Measurements from ENCODE around the gene PTPN18. TPM values are rescaled to one million over a fixed set of nuclear protein-coding genes. Genes with fewer than 3 reads are reported as not detected.
A peak's percentile ranks its signal among the peaks of the same experiment; 100 is the strongest.

PTPN18 gene
- total RNA-seq, 1 experiment from 2014 or later: 34.4 TPM

GRCh38 chr2:130373808-130374365, 18.0 kb downstream of the PTPN18 start:
- peaks cover 23% of the 10 kb centered on the region for H3K36me3 Mint-ChIP-seq (ENCODE audit: insufficient read depth, unreplicated experiment)
- POLR2A ChIA-PET: interaction anchor here (0.9 to 1.5 kb wide), 4 partner anchors 11 to 32 kb away, joined by 3 to 14 read pairs (median 4); partner anchors contain the start of genes IMP4 and PTPN18
- peaks cover 28% of the 10 kb centered on the region for H3K4me1 Mint-ChIP-seq (ENCODE audit: insufficient read depth, unreplicated experiment)
- CTCF ChIA-PET: interaction anchor here (0.6 to 1.7 kb wide), 7 partner anchors 11 to 656 kb away, joined by 3 to 8 read pairs (median 4); partner anchors contain the start of gene IMP4
- intact Hi-C loops (cut with micrococcal nuclease): no loop called here
- no peak for DNase-seq (ENCODE audit: unreplicated experiment)
- H3K9me3 Mint-ChIP-seq (ENCODE audit: unreplicated experiment): no peaks in the 10 kb centered on the region
- H3K4me3 Mint-ChIP-seq (ENCODE audit: unreplicated experiment): peak overlapping the region; percentile 89
- no peaks in the 10 kb centered on the region for H3K27me3 Mint-ChIP-seq (ENCODE audit: insufficient read depth, unreplicated experiment)
- no TSS peak for BruUV-seq (replicated peaks)
- TF ChIP-seq, protein P1, sequence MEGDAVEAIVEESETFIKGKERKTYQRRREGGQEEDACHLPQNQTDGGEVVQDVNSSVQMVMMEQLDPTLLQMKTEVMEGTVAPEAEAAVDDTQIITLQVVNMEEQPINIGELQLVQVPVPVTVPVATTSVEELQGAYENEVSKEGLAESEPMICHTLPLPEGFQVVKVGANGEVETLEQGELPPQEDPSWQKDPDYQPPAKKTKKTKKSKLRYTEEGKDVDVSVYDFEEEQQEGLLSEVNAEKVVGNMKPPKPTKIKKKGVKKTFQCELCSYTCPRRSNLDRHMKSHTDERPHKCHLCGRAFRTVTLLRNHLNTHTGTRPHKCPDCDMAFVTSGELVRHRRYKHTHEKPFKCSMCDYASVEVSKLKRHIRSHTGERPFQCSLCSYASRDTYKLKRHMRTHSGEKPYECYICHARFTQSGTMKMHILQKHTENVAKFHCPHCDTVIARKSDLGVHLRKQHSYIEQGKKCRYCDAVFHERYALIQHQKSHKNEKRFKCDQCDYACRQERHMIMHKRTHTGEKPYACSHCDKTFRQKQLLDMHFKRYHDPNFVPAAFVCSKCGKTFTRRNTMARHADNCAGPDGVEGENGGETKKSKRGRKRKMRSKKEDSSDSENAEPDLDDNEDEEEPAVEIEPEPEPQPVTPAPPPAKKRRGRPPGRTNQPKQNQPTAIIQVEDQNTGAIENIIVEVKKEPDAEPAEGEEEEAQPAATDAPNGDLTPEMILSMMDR (IDR thresholded peaks at IDR 0.05; ENCODE audit: unreplicated experiment): no peak
- peak overlapping the region; percentile 42 for H3K27ac Mint-ChIP-seq (ENCODE audit: low read depth, unreplicated experiment)

- intact Hi-C loops (cut with micrococcal nuclease): no loop called here
- no peak overlapping the region for H3K27ac Mint-ChIP-seq (ENCODE audit: low read depth, unreplicated experiment)
- TF ChIP-seq, protein P1 (IDR thresholded peaks at IDR 0.05; ENCODE audit: unreplicated experiment): no peak
- CTCF ChIA-PET: no interaction called here
- H3K36me3 Mint-ChIP-seq (ENCODE audit: insufficient read depth, unreplicated experiment): peaks cover 22% of the 10 kb centered on the region
- DNase-seq (ENCODE audit: unreplicated experiment): no peak
- POLR2A ChIA-PET: interaction anchor here (1.2 to 2.1 kb wide), 2 partner anchors 32 to 183 kb away, joined by 3 to 9 read pairs; partner anchors contain the start of gene IMP4
- peaks cover 28% of the 10 kb centered on the region for H3K4me1 Mint-ChIP-seq (ENCODE audit: insufficient read depth, unreplicated experiment)
- no TSS peak for BruUV-seq (replicated peaks)
- no peaks in the 10 kb centered on the region for H3K9me3 Mint-ChIP-seq (ENCODE audit: unreplicated experiment)
- H3K27me3 Mint-ChIP-seq (ENCODE audit: insufficient read depth, unreplicated experiment): no peaks in the 10 kb centered on the region
- H3K4me3 Mint-ChIP-seq (ENCODE audit: unreplicated experiment): no peak overlapping the region
Measured at GRCh38 chr2:130374587-130375290, 18.9 kb downstream of the PTPN18 start.

GRCh38 chr2:130375291-130376266, 19.7 kb downstream of the PTPN18 start:
- Mint-ChIP-seq H3K9me3 (ENCODE audit: unreplicated experiment) (no peaks in the 10 kb centered on the region), H3K36me3 (ENCODE audit: insufficient read depth, unreplicated experiment) (peaks cover 17% of the 10 kb centered on the region), H3K27ac (ENCODE audit: low read depth, unreplicated experiment) (no peak overlapping the region), H3K4me3 (ENCODE audit: unreplicated experiment) (no peak overlapping the region), H3K4me1 (ENCODE audit: insufficient read depth, unreplicated experiment) (peaks cover 28% of the 10 kb centered on the region), H3K27me3 (ENCODE audit: insufficient read depth, unreplicated experiment) (no peaks in the 10 kb centered on the region)
- POLR2A ChIA-PET: interaction anchor here (1.2 to 2.1 kb wide), 2 partner anchors 33 to 184 kb away, joined by 3 to 9 read pairs; partner anchors contain the start of gene IMP4
- intact Hi-C loops (cut with micrococcal nuclease): no loop called here
- DNase-seq (ENCODE audit: unreplicated experiment): no peak
- TF ChIP-seq, protein P1 (IDR thresholded peaks at IDR 0.05; ENCODE audit: unreplicated experiment): no peak
- CTCF ChIA-PET: interaction anchor here (0.7 to 1.7 kb wide), 2 partner anchors 8 to 12 kb away, joined by 3 read pairs; no protein-coding TSS in a partner anchor
- no TSS peak for BruUV-seq (replicated peaks)

Data from MCF 10A (cell line).